C4-2B (cell line): ENCODE results near the gene RIPOR2.

Source experiments
- ZFX ChIP-seq: fragments of 450-650 bp; IDR thresholded peaks from 2 replicates; pipeline ENCODE4 v1.6.1; 2017
- TF ChIP-seq, protein P1 (sequence below): fragments of 450-650 bp; conservative IDR thresholded peaks from 2 replicates; pipeline ENCODE4 v1.5.1; 2017; ENCODE audit warnings: mild to moderate bottlenecking

DNA sequence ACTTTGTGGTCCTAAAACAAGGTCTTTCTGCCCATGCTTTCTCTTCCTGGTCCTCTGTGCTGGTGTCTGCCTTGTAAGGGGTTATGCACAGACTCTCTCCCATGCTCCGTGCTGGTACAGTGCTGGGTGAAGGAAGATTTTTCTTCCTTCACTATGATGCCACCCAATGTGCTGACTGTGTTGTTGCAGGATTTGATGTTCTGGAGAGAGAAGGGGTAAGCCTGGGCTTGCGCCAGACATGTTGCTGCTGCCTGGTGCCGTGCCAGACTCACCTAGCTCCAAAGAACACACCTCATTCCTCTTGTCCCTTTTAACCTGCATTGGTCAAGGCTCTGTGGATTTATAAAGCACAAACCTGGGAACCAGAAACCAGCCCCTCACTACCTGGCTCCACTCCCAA, 108.6 kb downstream of the RIPOR2 start:
- TF ChIP-seq, protein P1, sequence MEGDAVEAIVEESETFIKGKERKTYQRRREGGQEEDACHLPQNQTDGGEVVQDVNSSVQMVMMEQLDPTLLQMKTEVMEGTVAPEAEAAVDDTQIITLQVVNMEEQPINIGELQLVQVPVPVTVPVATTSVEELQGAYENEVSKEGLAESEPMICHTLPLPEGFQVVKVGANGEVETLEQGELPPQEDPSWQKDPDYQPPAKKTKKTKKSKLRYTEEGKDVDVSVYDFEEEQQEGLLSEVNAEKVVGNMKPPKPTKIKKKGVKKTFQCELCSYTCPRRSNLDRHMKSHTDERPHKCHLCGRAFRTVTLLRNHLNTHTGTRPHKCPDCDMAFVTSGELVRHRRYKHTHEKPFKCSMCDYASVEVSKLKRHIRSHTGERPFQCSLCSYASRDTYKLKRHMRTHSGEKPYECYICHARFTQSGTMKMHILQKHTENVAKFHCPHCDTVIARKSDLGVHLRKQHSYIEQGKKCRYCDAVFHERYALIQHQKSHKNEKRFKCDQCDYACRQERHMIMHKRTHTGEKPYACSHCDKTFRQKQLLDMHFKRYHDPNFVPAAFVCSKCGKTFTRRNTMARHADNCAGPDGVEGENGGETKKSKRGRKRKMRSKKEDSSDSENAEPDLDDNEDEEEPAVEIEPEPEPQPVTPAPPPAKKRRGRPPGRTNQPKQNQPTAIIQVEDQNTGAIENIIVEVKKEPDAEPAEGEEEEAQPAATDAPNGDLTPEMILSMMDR = no peak
- TF ChIP-seq ZFX = no peak
